ENCODE results near the gene SLC2A6.

DNA sequence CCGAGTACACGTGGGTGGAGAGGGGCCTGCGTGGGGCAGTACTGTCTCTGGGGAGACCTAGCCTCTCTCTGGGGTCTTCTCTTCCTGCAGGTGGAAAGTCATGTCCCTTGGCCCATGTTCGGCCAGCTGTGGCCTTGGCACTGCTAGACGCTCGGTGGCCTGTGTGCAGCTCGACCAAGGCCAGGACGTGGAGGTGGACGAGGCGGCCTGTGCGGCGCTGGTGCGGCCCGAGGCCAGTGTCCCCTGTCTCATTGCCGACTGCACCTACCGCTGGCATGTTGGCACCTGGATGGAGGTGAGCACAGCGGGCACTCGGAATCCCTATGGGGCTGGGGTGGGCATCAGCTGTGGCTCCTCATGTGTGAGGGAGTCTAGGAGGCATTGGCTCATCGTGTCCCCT, 24.6 kb downstream of the SLC2A6 start:
- TF ChIP-seq, protein P1, sequence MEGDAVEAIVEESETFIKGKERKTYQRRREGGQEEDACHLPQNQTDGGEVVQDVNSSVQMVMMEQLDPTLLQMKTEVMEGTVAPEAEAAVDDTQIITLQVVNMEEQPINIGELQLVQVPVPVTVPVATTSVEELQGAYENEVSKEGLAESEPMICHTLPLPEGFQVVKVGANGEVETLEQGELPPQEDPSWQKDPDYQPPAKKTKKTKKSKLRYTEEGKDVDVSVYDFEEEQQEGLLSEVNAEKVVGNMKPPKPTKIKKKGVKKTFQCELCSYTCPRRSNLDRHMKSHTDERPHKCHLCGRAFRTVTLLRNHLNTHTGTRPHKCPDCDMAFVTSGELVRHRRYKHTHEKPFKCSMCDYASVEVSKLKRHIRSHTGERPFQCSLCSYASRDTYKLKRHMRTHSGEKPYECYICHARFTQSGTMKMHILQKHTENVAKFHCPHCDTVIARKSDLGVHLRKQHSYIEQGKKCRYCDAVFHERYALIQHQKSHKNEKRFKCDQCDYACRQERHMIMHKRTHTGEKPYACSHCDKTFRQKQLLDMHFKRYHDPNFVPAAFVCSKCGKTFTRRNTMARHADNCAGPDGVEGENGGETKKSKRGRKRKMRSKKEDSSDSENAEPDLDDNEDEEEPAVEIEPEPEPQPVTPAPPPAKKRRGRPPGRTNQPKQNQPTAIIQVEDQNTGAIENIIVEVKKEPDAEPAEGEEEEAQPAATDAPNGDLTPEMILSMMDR (conservative IDR thresholded peaks at IDR 0.05; ENCODE audit: low read length), result no peak
- no peak for TF ChIP-seq EZH2phosphoT487 (IDR thresholded peaks at IDR 0.05; ENCODE audit: borderline replicate concordance)
